Activated naive CD4-positive, alpha-beta T cell treated with anti-CD3 and anti-CD28 coated beads, Interleukin-2, amount 50 U/mL, for 72 hours (primary cell): ENCODE results near the gene FBXW12. TPM values are rescaled to one million over a fixed set of nuclear protein-coding genes. Genes with fewer than 3 reads are reported as not detected.

ENCODE experiments used
- ATAC-seq, 2 donors: fragments of 150-1000 bp; cut with Tn5 transposase; 2 replicates each; pipeline ENCODE4 v1.10.0; 2021; ENCODE audit warnings: mild to moderate bottlenecking in 2 of 2, moderate library complexity in 2 of 2
- DNase-seq, 2 donors: peaks; one replicate each; pipeline ENCODE4 v3.0.0; 2021 to 2022; ENCODE audit warnings: low spot score in 2 of 2
- H3K27ac Mint-ChIP-seq, 2 donors: one replicate each; pipeline ENCODE4 v1.8.0; 2022; ENCODE audit warnings: mild to moderate bottlenecking in 2 of 2, mixed read lengths in 2 of 2
- H3K36me3 Mint-ChIP-seq, 2 donors: one replicate each; pipeline ENCODE4 v1.8.0; 2022; ENCODE audit warnings: mixed read lengths in 2 of 2
- H3K9me3 Mint-ChIP-seq, 2 donors: one replicate each; pipeline ENCODE4 v1.8.0; 2022; ENCODE audit warnings: mixed read lengths in 2 of 2
- total RNA-seq, 2 donors: library from RNA; stranded (reverse); gene quantifications; one replicate each; pipeline ENCODE4 v1.2.3, GENCODE V29; 2022

FBXW12 gene
- total RNA-seq, 2 donors from 2014 or later, result not detected

DNA sequence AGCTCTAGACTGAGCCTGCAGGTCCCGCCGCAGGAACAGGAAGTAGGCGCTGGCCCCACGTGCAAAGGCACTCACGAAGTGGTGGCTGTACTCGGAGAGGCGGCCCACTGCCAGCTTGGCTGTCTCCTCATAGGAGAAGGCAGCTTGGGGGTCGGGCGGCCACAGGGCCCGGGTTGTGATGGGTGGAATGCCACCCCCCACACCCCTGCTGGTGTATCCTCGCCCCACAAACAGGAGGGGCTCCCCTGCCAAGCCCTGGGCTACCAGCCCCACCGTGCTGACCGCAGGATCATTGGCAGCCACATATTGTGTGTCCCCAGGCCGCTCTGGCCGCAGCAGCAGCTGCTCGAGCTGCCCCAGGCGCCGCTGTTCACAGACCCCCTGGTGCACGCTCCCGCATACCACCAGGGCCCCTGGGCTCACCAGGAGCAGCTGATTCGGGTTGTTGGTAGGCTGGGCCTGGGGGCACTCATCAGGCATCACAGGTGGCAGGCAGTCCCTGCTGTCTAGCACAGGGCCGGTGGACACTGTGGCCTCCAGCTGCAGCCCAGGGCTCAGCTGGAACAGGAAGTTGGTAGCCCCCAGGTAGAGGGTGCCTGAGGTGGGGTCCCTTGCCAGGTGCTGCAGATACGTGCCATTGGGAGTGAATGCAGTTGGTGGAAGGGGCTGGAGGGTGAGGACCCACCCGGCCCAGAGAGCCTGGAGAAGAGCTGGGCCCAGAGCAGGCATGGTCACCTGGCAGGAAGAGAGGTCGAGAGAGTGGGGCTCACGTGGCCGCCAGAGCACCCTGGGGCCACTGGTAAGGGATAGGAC, 52.1 kb downstream of the FBXW12 start:
- ATAC-seq (no peak), DNase-seq (no peak)
- H3K27ac Mint-ChIP-seq, result no peak overlapping the region
- H3K9me3 Mint-ChIP-seq, result no peaks in the 10 kb centered on the region
- H3K36me3 Mint-ChIP-seq, result no peaks in the 10 kb centered on the region

DNA sequence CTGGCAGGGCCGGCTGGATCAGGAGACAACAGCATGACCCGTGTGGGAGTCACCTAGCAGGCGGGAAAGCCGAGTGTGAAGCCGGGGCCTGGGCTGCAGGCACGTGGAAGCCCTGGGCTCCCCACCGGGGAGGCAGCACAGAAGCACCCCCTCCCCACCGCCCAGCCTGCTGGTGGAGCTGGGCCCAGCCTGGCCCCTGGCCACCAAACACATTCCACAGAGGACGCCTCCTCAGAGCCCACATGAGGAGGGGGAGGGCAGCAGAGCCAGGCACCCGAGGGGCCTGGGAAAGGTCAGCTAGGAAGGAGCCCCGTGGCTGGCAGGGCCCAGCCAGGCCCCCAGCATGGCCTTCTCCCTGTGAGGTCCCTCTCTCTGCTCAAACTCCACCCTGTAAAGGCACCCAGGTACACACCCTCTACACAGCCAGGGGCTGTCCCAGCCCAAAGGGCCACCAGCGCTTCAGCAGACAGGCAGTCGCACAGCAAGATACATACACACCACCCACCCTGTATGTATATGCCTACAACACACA, 53.3 kb downstream of the FBXW12 start:
- Mint-ChIP-seq H3K27ac (peak overlapping the region in 1 of 2 donors; percentile 4), H3K36me3 (no peaks in the 10 kb centered on the region), H3K9me3 (no peaks in the 10 kb centered on the region)
- DNase-seq (no peak), ATAC-seq (no peak)

DNA sequence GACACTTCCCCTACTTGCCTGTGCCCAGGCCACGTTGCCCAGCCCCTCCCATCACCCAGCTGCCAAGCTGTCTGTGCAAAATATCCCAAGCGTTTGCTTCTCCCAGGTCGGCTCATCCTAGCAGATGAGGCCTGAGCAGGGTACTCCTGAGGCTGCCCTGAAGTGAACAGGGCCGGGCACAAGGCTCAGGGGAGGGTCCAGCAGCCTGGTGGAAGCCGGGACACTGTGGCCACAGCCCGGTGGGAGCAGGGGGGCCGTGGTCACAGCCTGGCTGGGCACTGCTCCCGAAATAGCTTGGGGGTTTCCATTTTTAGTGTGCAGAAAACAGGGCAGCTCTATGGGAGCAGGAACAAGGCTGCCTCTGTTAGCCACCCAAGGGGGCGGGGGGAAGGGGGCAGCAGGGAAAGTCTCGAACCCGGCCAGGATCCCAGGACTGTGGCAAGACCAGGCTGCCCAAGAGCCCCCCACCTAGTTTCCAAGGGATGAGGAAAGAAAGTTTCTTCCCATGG, 54.4 kb downstream of the FBXW12 start:
- Mint-ChIP-seq H3K36me3 (no peaks in the 10 kb centered on the region), H3K9me3 (no peaks in the 10 kb centered on the region), H3K27ac (no peak overlapping the region)
- no peak for DNase-seq
- no peak for ATAC-seq

DNA sequence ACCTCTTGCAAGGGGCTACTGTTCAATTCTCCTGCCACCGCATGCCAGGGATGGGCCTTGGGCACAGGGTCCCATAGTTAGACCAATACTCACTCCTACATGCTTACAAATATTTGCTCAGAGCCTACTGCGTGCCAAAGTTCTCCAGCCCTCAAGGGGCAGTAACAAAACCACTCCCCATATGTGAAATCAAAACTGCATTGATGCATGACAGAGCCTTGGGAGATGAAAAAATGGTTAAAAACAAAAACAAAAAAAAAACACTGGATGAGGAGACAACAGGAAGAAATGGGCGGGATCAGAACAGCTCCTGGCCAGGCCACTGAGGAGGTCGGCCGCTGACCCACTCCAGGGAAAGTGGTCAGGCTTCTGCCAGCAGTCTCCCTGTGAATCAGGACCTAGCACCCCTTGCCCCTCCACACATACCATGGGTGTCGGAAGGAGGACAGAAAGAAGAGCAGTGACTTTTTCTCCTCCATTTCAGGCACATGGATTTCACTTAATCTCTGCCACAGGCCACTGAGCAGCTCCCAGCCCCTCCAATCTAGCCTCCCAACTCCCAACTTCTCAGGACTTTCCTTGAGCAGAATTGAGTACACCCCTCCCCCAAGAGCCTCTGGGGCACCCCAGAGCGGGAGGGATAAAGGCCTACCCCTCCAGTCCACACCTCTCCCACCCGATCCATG, 55.1 kb downstream of the FBXW12 start:
- no peak for ATAC-seq
- H3K36me3 Mint-ChIP-seq, result no peaks in the 10 kb centered on the region
- H3K27ac Mint-ChIP-seq, result no peak overlapping the region

DNA sequence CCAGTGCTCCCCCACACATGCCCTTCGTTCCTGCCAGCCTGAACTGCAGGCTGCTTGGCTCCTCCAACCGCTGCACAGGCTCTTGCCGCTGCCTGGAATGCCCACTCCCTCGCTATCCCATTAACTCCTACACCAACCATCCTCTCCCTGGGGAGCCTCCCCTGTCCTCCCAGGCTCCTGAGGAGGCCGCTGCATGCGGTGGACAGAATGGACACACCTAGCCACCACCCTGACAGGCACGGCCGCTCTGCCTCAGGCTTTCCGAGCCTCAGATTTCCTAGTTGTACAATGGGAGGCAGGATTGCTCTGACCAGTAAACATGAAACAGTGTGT, 55.6 kb downstream of the FBXW12 start:
- no peak overlapping the region for H3K27ac Mint-ChIP-seq
- no peak for DNase-seq
- no peaks in the 10 kb centered on the region for H3K36me3 Mint-ChIP-seq
- no peaks in the 10 kb centered on the region for H3K9me3 Mint-ChIP-seq
- no peak for ATAC-seq

More for the DNA sequence above, 55.1 kb downstream of the FBXW12 start:
- DNase-seq, result no peak
- H3K9me3 Mint-ChIP-seq, result no peaks in the 10 kb centered on the region

DNA sequence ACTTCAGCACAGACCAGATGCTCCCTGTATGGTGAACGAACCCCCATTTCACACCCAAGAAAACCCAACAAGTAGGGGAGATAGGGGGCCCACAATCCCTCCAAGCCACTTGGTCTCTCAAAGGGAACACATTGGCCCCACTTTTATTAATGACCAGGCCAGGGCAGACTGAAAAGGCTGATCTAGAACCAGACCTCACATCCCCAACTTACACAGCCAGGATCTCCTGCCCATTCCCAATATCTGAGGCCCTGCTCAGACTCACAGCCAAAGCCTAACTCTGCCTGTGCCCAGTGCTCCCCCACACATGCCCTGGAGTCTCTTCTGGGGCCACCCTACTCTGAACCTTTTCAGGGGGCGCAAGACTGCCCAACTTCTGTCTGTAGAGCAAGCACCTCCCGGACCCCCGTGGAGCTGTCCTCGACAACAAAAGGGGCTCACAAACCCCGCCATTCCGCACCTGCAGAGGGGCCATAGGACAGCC, 56.1 kb downstream of the FBXW12 start:
- H3K9me3 Mint-ChIP-seq, result no peaks in the 10 kb centered on the region
- no peak overlapping the region for H3K27ac Mint-ChIP-seq
- H3K36me3 Mint-ChIP-seq, result no peaks in the 10 kb centered on the region
- DNase-seq, result no peak
- ATAC-seq, result no peak

DNA sequence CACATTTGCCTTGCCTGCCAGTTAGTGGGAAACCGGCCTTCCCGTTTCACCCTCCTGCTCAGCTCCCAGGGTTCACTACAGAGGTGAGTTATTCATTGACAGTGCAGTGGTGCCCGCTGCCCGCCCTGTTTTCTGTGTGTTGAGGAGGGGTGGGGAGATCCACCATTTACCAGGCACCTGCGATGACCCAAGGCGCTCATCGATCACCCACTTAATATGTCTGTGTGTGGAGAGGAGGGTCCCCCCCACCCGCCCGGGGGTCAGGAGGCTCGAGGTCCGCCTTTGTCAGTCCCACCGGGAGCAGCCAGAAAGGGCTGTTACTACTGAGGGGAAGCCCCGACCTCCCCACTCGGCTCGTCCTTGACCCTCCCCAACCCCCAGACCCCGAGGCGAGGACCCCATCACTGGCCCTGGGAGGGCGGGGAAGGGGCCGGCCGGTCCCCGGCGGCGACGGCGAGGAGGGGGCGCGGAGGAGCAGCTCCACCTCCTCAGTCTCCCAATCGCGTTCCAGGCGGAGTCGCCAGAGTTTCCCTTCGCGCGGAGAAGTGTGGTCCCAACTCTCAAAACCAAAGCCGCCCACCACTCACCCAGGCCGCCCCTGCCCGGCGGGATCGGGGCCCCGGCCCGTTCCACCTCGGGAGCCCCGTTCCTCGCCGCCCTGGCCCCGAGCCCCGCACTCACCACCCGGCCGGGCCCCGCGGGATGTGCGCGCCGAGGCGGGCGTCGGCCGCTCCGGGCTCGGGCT, 56.7 kb downstream of the FBXW12 start:
- Mint-ChIP-seq H3K9me3 (no peaks in the 10 kb centered on the region), H3K36me3 (no peaks in the 10 kb centered on the region), H3K27ac (no peak overlapping the region)
- ATAC-seq, result peak; percentile 49 to 65
- no peak for DNase-seq

DNA sequence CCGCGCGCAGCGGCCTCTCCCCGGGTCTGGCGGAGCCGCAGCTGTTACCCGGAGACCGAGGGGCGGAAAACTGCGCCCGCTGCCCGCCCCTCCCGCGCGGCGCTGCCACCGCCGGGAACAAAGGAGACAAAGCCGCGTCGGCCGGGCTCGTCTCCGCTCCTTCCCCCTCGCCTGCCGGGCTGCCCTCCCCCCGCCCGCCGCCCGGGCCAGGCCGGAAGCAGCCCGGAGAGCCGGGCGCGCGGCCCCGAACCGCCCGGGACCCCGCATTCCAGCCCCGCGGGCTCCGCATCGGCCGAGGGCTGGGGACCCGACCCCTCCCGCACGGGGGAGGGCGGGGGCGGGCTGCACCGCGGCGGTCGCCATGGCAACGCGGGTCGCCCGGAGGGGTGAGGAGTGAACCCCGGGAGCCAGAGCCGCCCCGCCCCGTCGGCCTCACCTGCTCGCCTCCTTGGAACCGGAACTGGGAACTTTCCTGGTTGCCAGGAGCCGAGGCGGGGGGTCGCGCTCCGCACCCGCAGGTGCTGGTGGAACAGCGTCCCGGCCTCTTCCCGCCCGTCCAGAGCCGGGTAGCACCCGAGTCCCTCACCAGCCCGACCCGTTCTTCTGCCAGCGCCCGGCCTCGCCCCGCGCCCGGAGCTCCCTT, 57.4 kb downstream of the FBXW12 start:
- H3K36me3 Mint-ChIP-seq, result no peaks in the 10 kb centered on the region
- ATAC-seq (peak; percentile 62 to 73), DNase-seq (peak; percentile 55 to 64)
- peak overlapping the region; percentile 58 to 79 for H3K27ac Mint-ChIP-seq
- no peaks in the 10 kb centered on the region for H3K9me3 Mint-ChIP-seq

DNA sequence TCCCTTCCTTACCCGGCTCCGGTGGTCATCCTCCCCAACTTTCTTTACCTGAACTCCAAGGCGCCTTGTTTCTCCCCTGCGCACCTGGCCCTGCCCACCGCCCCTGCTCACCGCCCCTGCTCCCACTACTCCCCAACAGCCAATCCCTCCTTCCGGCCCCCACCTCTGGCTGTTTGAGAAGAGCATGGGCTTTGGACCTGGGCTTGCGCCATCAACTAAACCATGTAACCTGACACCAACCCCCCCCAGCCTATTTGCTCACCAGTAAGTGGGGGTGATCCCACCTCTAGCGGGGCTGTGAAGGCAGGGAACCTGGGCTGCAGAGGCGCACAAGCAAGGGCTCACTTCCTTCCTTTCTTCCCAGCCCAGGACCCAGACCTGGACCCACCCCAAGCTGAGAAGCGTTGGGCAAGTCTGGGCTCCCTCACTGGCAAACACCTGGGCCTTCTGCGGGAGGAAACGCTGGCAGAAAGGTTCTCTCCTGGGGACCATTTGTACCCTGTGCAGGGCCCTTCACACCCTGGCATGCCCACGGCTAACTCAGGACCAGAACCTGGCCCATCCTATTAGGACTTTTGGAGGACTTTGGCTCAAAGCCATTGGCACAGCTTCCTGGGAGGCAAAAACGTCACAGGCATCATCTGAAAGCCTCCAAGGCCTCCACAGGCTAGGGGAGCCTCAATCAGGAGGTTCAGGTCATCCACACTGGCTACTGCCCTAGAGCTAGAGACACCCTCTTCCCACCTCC, 58.1 kb downstream of the FBXW12 start, which contains the start of gene PLXNB1:
Gene PLXNB1, minus strand, starts transcription at position 127 of the 748 bp plus-strand sequence. CDS start 5,475 bp downstream, outside the sequence.
- peak; percentile 15 to 19 for ATAC-seq
- H3K27ac Mint-ChIP-seq, result peak within 1 kb of the TSS; percentile 58 to 79

DNA sequence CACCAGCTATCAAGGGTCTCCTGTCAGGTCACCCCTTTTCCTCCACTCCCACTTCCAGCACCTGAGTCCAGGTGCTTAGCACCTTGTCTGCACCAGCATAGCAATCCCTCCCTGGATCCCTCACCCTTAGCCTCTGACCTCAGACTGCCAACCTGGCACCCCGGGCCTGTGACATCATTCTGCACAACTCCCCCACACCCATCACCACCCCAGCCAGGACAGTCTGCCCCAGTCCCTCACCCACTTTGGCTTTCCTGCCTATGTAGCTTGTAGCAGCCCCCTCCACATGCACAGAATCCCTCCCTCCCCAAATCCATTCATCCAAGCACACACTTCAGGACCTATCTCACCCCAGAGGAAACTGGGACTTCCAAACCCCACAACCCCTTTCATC, 58.7 kb downstream of the FBXW12 start:
- ATAC-seq, result no peak
- Mint-ChIP-seq H3K27ac (peak overlapping the region; percentile 40 to 79), H3K9me3 (no peaks in the 10 kb centered on the region), H3K36me3 (no peaks in the 10 kb centered on the region)
- DNase-seq, result no peak

More for the DNA sequence above, 58.1 kb downstream of the FBXW12 start, which contains the start of gene PLXNB1:
- H3K9me3 Mint-ChIP-seq, result no peaks in the 10 kb centered on the region
- no peaks in the 10 kb centered on the region for H3K36me3 Mint-ChIP-seq
- no peak for DNase-seq

DNA sequence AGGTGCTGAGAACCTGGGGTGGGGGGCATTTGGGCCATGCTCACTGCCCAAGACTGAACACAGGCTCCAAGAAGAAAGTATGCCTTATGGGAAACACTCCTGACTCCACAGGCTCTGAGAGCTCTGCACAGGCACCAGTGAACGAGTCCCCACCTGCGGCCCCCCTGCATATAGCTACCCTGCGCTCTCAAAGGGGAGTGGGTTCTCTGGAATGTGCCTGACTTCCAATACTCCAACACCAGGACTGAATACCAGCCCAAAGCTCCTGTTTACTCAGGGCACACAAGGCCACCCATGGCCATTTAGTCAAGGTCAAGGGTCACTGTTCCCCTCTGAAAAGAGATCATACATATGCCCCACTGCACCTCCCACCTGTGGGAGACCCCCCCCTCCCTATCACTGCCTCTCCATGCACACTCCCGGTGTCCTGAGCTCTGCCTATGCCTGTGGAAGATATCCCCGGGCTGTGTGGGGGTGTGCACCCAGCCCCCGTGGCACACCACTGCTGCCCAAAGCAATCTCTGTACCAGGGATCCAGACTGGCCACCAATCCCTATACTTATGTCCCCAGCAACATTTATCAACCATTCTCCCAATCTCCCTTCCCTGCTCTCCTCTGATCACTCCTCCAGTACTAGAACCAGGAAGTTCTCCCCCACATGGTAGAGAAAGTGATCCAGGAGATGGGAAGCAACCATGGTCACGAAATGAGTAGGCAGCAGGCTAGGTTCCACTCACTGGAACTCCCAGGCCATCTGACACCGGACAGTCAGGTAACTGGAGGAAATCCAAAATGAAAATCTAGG, 59.4 kb downstream of the FBXW12 start:
- Mint-ChIP-seq H3K27ac (peak overlapping the region in 1 of 2 donors; percentile 79), H3K36me3 (no peaks in the 10 kb centered on the region), H3K9me3 (no peaks in the 10 kb centered on the region)
- no peak for DNase-seq
- ATAC-seq, result no peak

DNA sequence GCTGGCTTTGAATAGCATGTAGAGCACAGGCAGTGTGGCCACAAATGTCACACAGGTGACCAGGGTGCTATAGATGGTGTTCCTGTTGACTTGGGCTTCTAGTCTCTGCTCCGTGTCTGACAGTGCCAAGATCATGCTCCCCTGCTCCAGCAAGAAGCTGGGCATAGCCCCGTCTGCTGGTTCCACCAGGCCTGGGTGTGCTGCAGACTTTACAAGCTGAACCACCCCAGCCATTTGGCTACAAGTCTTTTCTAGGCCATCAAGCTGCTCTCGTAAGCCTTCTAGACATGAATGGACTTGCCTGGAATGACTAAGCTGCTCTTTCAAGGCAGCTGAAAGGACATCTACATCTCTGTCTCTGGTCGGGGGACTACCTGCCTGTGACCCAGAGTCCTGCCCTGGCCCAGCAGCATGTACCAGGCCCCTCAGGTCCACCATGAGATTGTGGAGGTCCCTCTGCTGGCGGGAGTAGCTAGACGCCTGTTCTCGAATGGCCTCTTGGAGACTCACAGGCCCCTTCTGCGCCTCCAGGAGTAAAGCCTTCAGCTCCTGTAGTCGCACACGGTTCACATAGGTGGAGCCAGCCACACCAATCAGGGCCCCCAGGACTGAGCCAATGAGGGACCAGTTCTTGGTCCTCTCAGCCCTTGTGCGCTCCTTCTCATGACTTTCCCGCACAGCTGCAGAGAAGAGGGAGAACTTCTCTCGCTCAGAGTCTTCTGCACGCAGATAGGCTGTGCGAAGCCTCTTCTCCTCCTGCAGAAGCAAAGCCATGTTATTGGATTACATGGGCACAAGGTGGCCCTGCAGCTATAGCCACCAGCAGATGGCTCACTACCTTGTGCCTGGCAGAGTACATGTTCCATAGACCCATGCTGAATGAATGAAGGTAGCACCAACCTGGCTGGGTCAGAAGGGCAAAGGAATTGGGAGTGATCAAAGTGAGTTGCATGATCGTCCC, 60.7 kb downstream of the FBXW12 start:
- DNase-seq, result no peak
- peak in 1 of 2 donors; percentile 40 for ATAC-seq
- no peaks in the 10 kb centered on the region for H3K36me3 Mint-ChIP-seq
- peak overlapping the region in 1 of 2 donors; percentile 79 for H3K27ac Mint-ChIP-seq
- H3K9me3 Mint-ChIP-seq, result no peaks in the 10 kb centered on the region

DNA sequence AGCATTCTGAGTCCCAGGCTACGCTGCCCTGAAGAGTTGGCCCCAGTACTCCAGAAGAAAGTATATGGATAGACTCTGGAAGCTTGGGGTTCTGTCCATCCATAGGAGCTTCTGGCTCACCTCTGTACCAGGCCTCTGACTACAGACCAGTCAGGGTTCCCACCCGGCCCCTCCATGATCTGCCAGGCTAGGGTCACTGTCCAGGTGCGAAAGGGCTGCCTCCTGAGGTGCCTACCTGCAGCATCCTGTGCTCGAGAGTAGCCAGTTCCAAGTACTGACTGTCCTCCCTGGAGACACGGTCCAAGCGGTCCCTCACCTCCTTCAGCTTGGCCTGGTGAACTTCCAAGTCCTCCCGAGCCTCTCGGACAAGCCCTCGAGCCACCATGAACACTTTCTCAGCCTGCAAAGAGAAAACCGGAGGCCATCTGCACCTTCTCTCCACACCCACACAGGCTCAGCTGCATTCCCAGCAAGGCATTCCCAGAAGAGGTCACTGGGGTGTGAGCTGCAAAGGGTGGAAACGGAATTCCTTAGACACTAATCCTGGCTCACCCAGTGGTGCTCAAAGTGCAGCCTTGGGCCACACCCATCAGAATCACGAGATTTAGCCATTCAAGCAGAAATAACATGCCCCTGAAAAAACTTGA, 61.6 kb downstream of the FBXW12 start:
- H3K9me3 Mint-ChIP-seq, result no peaks in the 10 kb centered on the region
- ATAC-seq (no peak), DNase-seq (no peak)
- H3K27ac Mint-ChIP-seq, result no peak overlapping the region
- H3K36me3 Mint-ChIP-seq, result no peaks in the 10 kb centered on the region
